HepG2 (cell line): ENCODE measurements around the gene GATC. TPM values are rescaled to one million over a fixed set of nuclear protein-coding genes. Genes with fewer than 3 reads are reported as not detected.

Source experiments
- RERE ChIP-seq: IDR thresholded peaks from 2 replicates; pipeline ENCODE4 v1.6.1; 2016; ENCODE audit warnings: low read depth, missing genetic modification reagents, missing compliant biosample characterization
- ZNF230 ChIP-seq: sonication (generic); formaldehyde crosslinking; IDR thresholded peaks from 2 replicates; pipeline ENCODE4 v1.4.0; 2020; ENCODE audit warnings: mild to moderate bottlenecking, missing genetic modification reagents
- ZNF407 ChIP-seq: sonication (generic); formaldehyde crosslinking; IDR thresholded peaks from one replicate; pipeline ENCODE4 v1.5.1; 2020; ENCODE audit warnings: mild to moderate bottlenecking, missing genetic modification reagents; ENCODE audit errors: not compliant biosample characterization
- ZNF644 ChIP-seq: IDR thresholded peaks from 2 replicates; pipeline ENCODE4 v1.6.1; 2016; ENCODE audit warnings: low read depth
- ZNF770 ChIP-seq: sonication (generic); formaldehyde crosslinking; IDR thresholded peaks from 2 replicates; pipeline ENCODE4 v1.5.0; 2020; ENCODE audit warnings: mild to moderate bottlenecking, missing genetic modification reagents
- polyA plus RNA-seq, 8 experiments: library from polyadenylated mRNA; depleted of rRNA in 3 of 8; stranded (reverse) in 7 of 8; unstranded in 1 of 8; fragments of >200 nt; fragmentation: Illumina TruSeq in 4 of 8; extraction: Trizol in 4 of 8; gene quantifications; 2 replicates each; pipeline versions ENCODE4 v1.2.1 to v1.2.3, GENCODE V29; 2011 to 2016; ENCODE audit warnings: low read depth in 4 of 8, missing spikeins in 1 of 8, mixed read lengths in 1 of 8; ENCODE audit not compliant: insufficient read depth in 1 of 8
- total RNA-seq, 5 experiments: library from RNA; depleted of rRNA; stranded (reverse); fragments of >200 nt; fragmentation: Illumina TruSeq; extraction: Trizol; gene quantifications; 2 replicates each; pipeline ENCODE4 v1.2.3, GENCODE V29; 2016; ENCODE audit warnings: low read depth in 1 of 5

Gene GATC
- total and polyA plus RNA-seq, 2 of the 13 experiments (the other 11 are each of a cell fraction or from before 2014, with no cell fraction given): 17.7 to 29.7 TPM

- TF ChIP-seq ZNF407 (no peak), RERE (CRISPR knock-in tag) (no peak), ZNF770 (CRISPR knock-in tag) (no peak), ZNF644 (CRISPR knock-in tag) (no peak), ZNF230 (CRISPR knock-in tag) (peak; percentile 65; the same call in 1 of the 2 replicates)
These were observed 8.3 kb upstream of the GATC start, which contains the start of gene COX6A1 (continued) for GRCh38 chr12:120437735-120438494.
